HG03045 (cell line): ENCODE measurements around the gene PLCZ1.
"Not testable (repeated sequence)": the region's sequence is repeated elsewhere in the genome, so short reads cannot be mapped to it uniquely, and the experiment has no call there.

ENCODE experiments used
- ATAC-seq: cut with Tn5 transposase; IDR thresholded peaks from one replicate; pipeline ENCODE4 v1.9.1; 2021; ENCODE audit warnings: mild to moderate bottlenecking, moderate library complexity; ENCODE audit not compliant: unreplicated experiment

PLCZ1 gene, protein sequence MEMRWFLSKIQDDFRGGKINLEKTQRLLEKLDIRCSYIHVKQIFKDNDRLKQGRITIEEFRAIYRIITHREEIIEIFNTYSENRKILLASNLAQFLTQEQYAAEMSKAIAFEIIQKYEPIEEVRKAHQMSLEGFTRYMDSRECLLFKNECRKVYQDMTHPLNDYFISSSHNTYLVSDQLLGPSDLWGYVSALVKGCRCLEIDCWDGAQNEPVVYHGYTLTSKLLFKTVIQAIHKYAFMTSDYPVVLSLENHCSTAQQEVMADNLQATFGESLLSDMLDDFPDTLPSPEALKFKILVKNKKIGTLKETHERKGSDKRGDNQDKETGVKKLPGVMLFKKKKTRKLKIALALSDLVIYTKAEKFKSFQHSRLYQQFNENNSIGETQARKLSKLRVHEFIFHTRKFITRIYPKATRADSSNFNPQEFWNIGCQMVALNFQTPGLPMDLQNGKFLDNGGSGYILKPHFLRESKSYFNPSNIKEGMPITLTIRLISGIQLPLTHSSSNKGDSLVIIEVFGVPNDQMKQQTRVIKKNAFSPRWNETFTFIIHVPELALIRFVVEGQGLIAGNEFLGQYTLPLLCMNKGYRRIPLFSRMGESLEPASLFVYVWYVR

GRCh38 chr12:18737819-18738218 lies at the start of gene PLCZ1, which contains the start of gene CAPZA3:
Gene PLCZ1 (minus strand): TSS chr12:18738012. CDS start chr12:18737371, 641 bp downstream.
Gene CAPZA3 (plus strand): TSS chr12:18738119. CDS start chr12:18738269, 150 bp downstream.
- no peak for ATAC-seq

DNA sequence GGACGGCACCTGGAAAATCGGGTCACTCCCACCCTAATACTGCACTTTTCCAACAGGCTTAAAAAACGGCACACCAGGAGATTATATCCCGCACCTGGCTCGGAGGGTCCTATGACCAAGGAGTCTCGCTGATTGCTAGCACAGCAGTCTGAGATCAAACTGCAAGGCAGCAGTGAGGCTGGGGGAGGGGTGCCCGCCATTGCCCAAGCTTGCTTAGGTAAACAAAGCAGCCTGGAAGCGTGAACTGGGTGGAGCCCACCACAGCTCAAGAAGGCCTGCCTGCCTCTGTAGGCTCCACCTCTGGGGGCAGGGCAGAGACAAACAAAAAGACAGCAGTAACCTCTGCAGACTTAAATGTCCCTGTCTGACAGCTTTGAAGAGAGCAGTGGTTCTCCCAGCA lies 47.7 kb upstream of the PLCZ1 start:
- ATAC-seq, result not testable (repeated sequence)

DNA sequence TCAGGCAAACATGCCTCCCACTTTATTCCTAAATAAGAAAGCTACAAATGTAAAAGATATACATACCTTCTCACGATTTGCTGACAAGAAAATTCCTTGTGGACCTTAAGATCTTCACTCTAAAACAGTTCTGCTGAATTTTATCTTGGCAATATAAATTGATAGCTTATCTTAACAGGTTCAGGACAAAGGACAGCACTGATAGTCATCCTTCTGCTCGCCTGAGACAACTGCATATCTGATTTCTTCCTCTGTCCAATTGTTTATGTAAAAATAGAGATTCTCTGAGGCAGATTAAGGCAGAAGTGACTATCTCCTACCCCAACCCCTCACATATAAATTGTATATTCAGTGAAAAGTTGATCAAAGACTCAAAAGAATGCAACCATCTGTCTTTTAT lies 45.0 kb upstream of the PLCZ1 start:
- no peak for ATAC-seq

DNA sequence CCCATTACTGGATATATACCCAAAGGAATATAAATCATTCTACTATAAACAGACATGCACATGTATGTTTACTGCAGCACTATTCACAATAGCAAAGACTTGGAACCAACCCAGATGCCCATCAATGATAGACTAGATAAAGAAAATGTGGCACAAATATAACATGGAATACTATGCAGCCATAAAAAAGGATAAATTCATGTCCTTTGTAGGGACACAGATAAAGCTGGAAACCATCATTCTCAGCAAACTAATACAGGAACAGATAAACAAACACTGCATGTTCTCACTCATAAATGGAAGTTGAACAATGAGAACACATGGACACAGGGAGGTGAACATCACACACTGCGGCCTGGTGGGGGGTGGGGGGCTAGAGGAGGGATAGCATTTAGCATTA lies 28.7 kb upstream of the PLCZ1 start:
- ATAC-seq, result not testable (repeated sequence)

DNA sequence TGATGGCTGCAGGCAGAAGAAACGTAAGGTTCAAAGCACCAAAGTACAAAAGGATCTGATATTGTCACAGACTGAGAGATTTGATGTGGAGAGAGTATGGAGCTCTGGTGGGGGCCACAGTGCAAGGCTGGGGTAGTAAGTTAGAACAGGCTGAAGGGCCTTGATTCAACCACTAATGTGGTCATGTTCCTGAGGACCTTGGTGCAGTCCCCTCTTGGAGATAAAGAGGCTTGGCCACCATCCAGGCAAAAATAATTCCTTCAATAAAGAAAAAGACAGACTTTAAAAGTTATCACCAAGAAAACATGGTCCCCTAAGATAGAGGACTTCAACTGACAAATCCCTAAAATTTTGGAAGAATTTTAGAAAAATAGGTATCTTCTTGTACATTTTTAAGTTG lies 17.5 kb upstream of the PLCZ1 start:
- ATAC-seq, result no peak

- no peak for ATAC-seq
Observed at GRCh38 chr12:18754124-18754707, 16.4 kb upstream of the PLCZ1 start.

GRCh38 chr12:18753481-18754123 lies 15.8 kb upstream of the PLCZ1 start:
- ATAC-seq, result no peak

- no peak for ATAC-seq
Observed at GRCh38 chr12:18752947-18753346, 15.1 kb upstream of the PLCZ1 start.

DNA sequence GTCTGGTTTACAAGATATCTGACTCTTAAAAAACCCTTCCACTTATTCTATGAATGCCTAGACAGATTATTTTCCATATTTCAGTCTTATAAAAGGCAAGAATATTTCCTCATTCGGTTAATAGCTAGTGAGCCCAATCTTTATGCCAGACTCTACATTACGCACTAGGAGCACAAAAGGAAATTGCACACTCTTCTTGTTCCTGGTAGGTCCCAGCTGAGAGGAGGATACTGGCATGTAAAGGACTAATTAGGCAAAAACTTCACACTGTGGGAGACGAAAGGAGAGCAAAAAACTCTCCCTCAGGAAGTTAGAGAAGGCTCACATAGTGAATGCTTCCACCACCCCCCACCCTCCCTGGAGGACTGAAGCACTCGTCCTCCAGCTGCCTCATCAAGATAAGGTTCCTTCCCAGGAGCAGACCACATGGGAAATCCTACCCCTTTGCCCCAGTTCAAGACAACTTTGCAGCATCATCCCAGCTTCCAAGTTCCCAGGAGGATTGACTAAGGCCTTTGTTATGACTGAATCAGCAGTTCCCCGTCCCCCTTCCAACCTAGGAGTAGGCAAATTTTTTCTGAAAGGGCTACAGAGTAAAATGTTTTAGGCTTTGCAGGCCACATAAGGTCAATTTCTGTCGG lies 14.6 kb upstream of the PLCZ1 start:
- no peak for ATAC-seq

GRCh38 chr12:18751866-18752265 lies 14.1 kb upstream of the PLCZ1 start:
- no peak for ATAC-seq

DNA sequence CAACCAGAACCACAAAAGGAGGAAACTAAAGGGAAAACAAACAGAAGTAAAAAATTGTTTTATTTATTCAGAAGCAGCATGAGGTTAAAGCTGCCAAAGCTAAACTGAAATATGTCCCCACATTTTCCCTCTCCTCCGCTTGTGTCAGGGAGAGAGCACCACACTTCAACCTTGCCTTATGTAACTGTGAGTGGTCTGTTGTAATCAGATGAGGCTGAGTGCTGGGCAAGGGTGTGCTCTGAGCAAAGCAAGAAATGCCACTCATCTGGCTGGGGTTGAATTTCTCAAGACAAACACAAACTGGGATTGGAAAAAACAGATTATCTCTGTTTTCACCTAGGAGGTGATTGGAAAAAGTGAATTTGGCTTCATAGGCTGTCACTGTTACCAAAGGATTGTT lies 12.3 kb upstream of the PLCZ1 start:
- no peak for ATAC-seq

DNA sequence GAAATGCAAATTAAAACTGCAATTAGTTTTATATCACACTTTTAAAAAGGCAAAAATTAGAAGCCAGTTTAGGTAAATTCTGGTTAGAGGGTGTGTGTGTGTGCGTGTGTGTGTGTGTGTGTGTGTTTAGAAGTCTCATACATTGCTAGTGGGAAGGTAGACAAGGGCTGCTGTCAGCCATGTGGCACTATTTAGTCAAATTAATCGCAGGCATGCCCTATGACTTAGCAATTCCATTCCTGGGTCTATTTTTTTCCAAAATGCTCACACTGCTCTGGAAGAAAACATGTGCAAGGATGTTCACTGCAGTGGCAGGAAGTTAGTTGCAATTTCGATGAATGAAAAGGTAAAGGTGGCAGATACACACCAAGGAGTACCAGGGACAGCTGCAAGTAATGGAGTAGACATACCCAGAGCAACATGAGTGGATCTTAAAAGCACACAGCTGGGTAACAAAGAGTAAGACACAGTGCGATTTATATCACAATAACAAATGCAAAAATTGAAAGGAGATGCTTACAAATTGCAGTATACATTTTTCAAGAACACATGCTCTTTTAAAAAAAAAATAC lies 11.7 kb upstream of the PLCZ1 start:
- no peak for ATAC-seq

DNA sequence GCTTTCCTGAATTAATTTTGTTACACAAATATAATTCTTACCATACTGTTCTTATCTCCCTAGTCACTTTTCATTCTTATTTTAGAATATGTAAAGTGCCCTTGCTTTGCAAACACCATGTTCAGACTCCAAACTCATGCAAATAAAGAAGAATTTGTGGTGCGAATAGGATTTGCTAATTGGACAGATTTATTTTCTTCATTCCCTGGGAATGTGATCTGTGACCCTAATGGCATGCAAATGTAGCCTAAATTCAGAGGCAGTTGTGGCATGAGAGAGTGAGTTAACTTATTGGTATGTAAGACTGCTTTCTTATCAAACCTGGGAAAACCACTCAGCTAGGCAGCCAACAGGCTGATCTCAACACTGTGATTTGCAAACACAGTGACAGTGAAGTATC lies 10.1 kb upstream of the PLCZ1 start:
- ATAC-seq, result no peak

DNA sequence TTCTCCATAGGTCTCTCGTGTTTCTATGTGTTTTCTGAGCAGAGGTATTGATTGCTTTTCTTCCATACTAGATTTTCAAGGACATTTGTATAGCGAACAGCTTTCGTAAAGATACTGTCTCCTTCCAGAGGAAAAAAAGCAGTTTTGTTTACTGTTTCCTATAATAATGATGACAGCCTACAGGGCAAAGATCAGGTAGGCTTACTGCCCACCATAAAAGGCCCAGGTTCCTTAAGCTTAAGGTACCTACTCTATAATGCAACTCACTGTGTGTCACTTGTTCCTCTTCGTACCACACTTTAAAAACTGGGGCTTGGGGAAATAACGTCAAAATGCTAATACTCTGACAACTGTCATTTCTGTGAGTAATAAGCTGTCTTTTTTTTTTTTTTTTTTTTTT lies 6.7 kb downstream of the PLCZ1 start:
- no peak for ATAC-seq

GRCh38 chr12:18723752-18724151 lies 14.1 kb downstream of the PLCZ1 start:
- ATAC-seq, result no peak

GRCh38 chr12:18721452-18721851 lies 16.4 kb downstream of the PLCZ1 start:
- no peak for ATAC-seq

DNA sequence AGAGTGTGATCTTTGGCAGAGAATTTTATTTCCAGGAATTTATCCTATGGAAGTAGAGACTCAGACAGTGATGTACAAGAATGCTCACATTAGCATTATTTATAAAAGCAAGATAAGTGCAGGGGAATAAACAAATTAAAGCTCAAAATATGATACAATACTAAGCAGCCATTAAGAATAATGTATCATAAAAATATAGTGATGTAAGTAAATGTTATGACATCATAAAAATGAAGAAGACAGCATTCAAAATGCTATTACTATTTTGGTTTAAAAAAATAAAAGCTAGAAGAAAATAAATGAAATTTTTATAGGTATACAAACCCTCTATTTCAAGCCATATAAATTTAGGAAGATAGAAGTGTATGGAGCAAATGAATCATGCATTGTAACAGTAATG lies 17.1 kb downstream of the PLCZ1 start:
- no peak for ATAC-seq

DNA sequence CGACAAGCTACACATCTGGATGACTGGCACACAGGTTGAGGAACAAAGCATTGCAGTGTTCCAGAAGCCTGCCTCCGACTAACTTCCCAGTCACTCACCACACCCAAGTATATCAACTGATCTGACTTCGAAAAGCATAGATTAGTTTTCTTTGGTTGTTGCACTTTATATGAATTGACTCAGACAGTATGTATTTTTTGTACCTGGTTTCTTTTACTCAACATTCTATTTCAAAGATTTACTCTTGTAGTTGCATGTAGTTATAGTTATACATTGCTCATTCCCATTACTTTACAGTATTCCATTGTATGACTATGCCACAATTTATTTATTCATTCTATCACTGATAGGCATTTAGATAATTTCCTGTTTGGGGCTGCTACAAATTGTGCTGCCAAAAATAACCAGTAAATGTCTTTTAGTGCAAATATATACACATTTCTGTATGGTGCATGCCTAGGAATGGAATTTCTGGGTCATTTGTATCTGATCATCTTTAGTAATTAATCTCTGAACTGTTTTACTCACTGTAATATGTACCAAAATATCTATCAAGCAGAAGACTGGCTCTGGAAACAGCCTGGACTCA lies 17.8 kb downstream of the PLCZ1 start:
- no peak for ATAC-seq

DNA sequence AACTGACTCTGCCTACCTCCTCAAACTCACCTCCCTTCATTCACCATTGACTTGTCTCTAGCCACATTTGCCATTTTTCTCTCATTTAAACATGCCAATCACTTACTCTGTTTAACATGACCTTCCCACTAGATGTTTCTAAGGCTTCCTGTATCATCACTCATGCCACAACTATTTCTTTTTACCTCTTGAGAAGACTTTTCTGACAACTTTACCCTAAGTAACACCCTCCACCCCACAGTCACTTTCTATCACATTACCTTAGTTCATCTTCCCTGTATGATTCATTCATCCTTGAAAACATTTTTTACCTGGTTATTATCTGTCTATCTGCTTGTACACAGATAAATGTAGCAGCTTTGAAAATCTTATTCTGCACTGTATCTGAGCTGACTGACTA lies 19.4 kb downstream of the PLCZ1 start:
- no peak for ATAC-seq

DNA sequence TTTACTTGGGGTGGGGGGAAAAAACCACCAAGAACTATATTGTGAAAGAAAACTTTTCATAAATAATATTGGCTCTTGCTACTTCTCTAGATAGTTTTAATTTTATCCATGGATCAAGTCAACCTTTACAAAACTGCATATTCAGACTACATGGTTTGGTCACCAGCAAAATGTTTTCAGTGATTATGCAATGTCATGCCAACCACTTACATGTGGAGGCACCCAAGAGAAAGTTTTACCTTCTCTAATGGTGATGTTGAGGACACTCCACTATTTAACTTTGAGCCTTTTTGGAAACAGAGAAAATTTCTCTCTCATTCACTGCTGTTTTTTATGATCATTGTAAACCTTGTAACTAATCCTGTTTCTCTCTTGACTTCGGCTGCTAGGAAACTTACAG lies 21.6 kb downstream of the PLCZ1 start:
- no peak for ATAC-seq
